GM23338 (cell line): ENCODE data around the gene SSBP2. TPM values are rescaled to one million over a fixed set of nuclear protein-coding genes. Genes with fewer than 3 reads are reported as not detected.

Experiments used
- ATAC-seq: fragments of 200-7000 bp; cut with Tn5 transposase; 3 replicates; pipeline ENCODE4 v1.9.1; 2020
- DNase-seq: peaks from one replicate; pipeline ENCODE4 v3.0.0-alpha.2; 2015; ENCODE audit warnings: low spot score
- H2AFZ ChIP-seq: fragments of 200-600 bp; sonication (generic); 2 replicates; pipeline ENCODE4 v1.8.0; 2016; ENCODE audit warnings: antibody characterized with exemption, mild to moderate bottlenecking, moderate library complexity
- H3F3A ChIP-seq: fragments of 200-600 bp; sonication (generic); replicated peaks from 2 replicates; pipeline ENCODE4 v1.8.0; 2017; ENCODE audit warnings: antibody characterized with exemption, mixed run types, low read depth
- H3K27ac ChIP-seq: fragments of 200-600 bp; sonication (generic); 2 replicates; pipeline ENCODE4 v1.6.1; 2016; ENCODE audit warnings: low read depth
- H3K27me3 ChIP-seq: fragments of 200-600 bp; sonication (generic); 2 replicates; pipeline ENCODE4 v1.8.0; 2016; ENCODE audit warnings: mild to moderate bottlenecking, mixed run types, moderate library complexity; ENCODE audit not compliant: insufficient read depth
- H3K36me3 ChIP-seq: fragments of 200-600 bp; sonication (generic); 2 replicates; pipeline ENCODE4 v1.8.0; 2016; ENCODE audit warnings: mild to moderate bottlenecking; ENCODE audit not compliant: insufficient read depth
- H3K4me1 ChIP-seq: fragments of 200-600 bp; sonication (generic); 2 replicates; pipeline ENCODE4 v1.8.0; 2016; ENCODE audit warnings: mild to moderate bottlenecking, moderate library complexity; ENCODE audit not compliant: insufficient read depth
- H3K4me2 ChIP-seq: fragments of 200-600 bp; sonication (generic); 2 replicates; pipeline ENCODE4 v1.7.1; 2017; ENCODE audit warnings: mixed run types
- H3K4me3 ChIP-seq: fragments of 200-600 bp; sonication (generic); 2 replicates; pipeline ENCODE4 v1.6.1; 2016; ENCODE audit warnings: mixed run types
- H3K79me2 ChIP-seq: fragments of 200-600 bp; sonication (generic); replicated peaks from 2 replicates; pipeline ENCODE4 v1.8.0; 2017; ENCODE audit warnings: mild to moderate bottlenecking; ENCODE audit not compliant: insufficient read depth
- H3K9me2 ChIP-seq: fragments of 200-600 bp; sonication (generic); 2 replicates; pipeline ENCODE4 v1.8.0; 2017; ENCODE audit not compliant: insufficient read depth
- H4K20me1 ChIP-seq: fragments of 200-600 bp; sonication (generic); replicated peaks from 2 replicates; pipeline ENCODE4 v1.8.0; 2017; ENCODE audit warnings: mild to moderate bottlenecking; ENCODE audit not compliant: insufficient read depth
- H3K27ac Mint-ChIP-seq: 2 replicates; pipeline ENCODE4 v1.8.0; 2020; ENCODE audit warnings: inconsistent platforms, mild to moderate bottlenecking, moderate library complexity, mixed read lengths
- H3K27me3 Mint-ChIP-seq: 3 replicates; pipeline ENCODE4 v1.8.0; 2022; ENCODE audit warnings: low read depth, mild to moderate bottlenecking, moderate library complexity, mixed read lengths, inconsistent platforms; ENCODE audit not compliant: insufficient read depth, poor library complexity
- H3K36me3 Mint-ChIP-seq: 3 replicates; pipeline ENCODE4 v1.8.0; 2021; ENCODE audit warnings: low read depth, mild to moderate bottlenecking, inconsistent platforms, moderate library complexity, mixed read lengths
- H3K4me1 Mint-ChIP-seq: 3 replicates; pipeline ENCODE4 v1.8.0; 2020; ENCODE audit warnings: mild to moderate bottlenecking, inconsistent platforms, mixed read lengths
- H3K4me3 Mint-ChIP-seq: 3 replicates; pipeline ENCODE4 v1.8.0; 2021; ENCODE audit warnings: moderate library complexity, mild to moderate bottlenecking, inconsistent platforms, mixed read lengths
- H3K9me3 Mint-ChIP-seq: 3 replicates; pipeline ENCODE4 v1.8.0; 2020; ENCODE audit warnings: moderate library complexity, mild to moderate bottlenecking, inconsistent platforms, mixed read lengths
- CREB1 ChIP-seq: fragments of 250-450 bp; sonication (Bioruptor Pico); IDR thresholded peaks from 2 replicates; pipeline ENCODE4 v1.5.0; 2020; ENCODE audit warnings: low read depth, mild to moderate bottlenecking, moderate library complexity
- ETS1 ChIP-seq: IDR thresholded peaks from 2 replicates; pipeline ENCODE4 v1.6.1; 2016; ENCODE audit warnings: antibody characterized with exemption
- EZH2 ChIP-seq: fragments of 200-600 bp; sonication (generic); IDR thresholded peaks from one replicate; pipeline ENCODE4 v1.8.0; 2017; ENCODE audit warnings: antibody characterized with exemption, mild to moderate bottlenecking, low read depth; ENCODE audit not compliant: unreplicated experiment
- EZH2phosphoT487 ChIP-seq: fragments of 200-600 bp; sonication (generic); IDR thresholded peaks from one replicate; pipeline ENCODE4 v1.8.1; 2018; ENCODE audit warnings: antibody characterized with exemption; ENCODE audit not compliant: unreplicated experiment
- JUNB ChIP-seq: IDR thresholded peaks from one replicate; pipeline ENCODE4 v1.6.1; 2016; ENCODE audit warnings: antibody characterized with exemption; ENCODE audit not compliant: unreplicated experiment
- NANOG ChIP-seq: IDR thresholded peaks from 2 replicates; pipeline ENCODE4 v1.6.1; 2016; ENCODE audit warnings: antibody characterized with exemption, borderline replicate concordance
- POLR2AphosphoS5 ChIP-seq: IDR thresholded peaks from 2 replicates; pipeline ENCODE4 v1.6.1; 2016; ENCODE audit warnings: antibody characterized with exemption, low read depth
- REST ChIP-seq: IDR thresholded peaks from one replicate; pipeline ENCODE4 v1.6.1; 2018; ENCODE audit warnings: antibody characterized with exemption; ENCODE audit not compliant: unreplicated experiment
- STAT1 ChIP-seq: IDR thresholded peaks from one replicate; pipeline ENCODE4 v1.6.1; 2016; ENCODE audit warnings: antibody characterized with exemption; ENCODE audit not compliant: unreplicated experiment
- ZNF114 ChIP-seq: fragments of 250-450 bp; sonication (Bioruptor Pico); IDR thresholded peaks from 2 replicates; pipeline ENCODE4 v1.5.0; 2020; ENCODE audit warnings: mild to moderate bottlenecking, moderate library complexity
- ZNF331 ChIP-seq: fragments of 250-450 bp; sonication (Bioruptor Pico); IDR thresholded peaks from 2 replicates; pipeline ENCODE4 v1.5.0; 2020; ENCODE audit warnings: low read depth, mild to moderate bottlenecking, moderate library complexity
- polyA plus RNA-seq: library from polyadenylated mRNA; unstranded; fragments of >200 nt; fragmentation: Nextera tagmentation; extraction: Ambion mirVana; gene quantifications from 2 replicates; pipeline ENCODE4 v1.2.1, GENCODE V29; 2016
- total RNA-seq: library from RNA; depleted of rRNA; stranded (reverse); fragments of >200 nt; shearing (Covaris generic); gene quantifications from 2 replicates; pipeline ENCODE4 v1.2.3, GENCODE V29; 2014
- TF ChIP-seq, protein P1 (sequence below), 2 experiments: fragments of 200-600 bp in 1 of 2; sonication (generic) in 1 of 2; conservative IDR thresholded peaks; 2 replicates each; pipeline versions ENCODE4 v1.5.1 to v1.6.1; 2016 to 2017; ENCODE audit warnings: antibody characterized with exemption in 2 of 2, low read depth in 2 of 2, mild to moderate bottlenecking in 2 of 2, moderate library complexity in 1 of 2
- TF ChIP-seq, protein P2 (sequence below): fragments of 250-450 bp; sonication (Bioruptor Pico); IDR thresholded peaks from 2 replicates; pipeline ENCODE4 v1.5.0; 2020; ENCODE audit warnings: mild to moderate bottlenecking, moderate library complexity

The SSBP2 gene
- total and polyA plus RNA-seq, 2 experiments from 2014 or later: 21.5 to 24.7 TPM

DNA sequence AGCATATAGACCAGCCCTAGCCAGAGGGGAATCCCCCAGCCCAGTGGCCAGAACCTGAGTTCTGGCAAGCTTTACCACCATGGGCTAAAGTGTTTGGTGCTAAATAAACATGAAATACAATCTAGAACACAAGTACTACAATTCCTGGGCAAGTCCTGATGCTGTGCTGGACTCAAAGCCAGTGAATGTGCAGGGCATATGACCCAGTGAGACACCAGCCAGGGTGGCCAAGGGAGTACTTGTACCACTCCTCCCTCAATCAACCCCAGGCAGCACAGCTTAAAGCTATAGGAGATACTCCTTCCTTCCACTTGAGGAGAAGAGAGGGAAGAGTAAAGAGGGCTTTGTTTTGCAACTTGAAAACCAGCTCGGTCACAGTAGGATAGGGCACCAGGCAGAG is 63.6 kb downstream of the SSBP2 start:
- Histone ChIP-seq H3F3A (no peaks in the 10 kb centered on the region), H2AFZ (no peak overlapping the region), H3K36me3 (no peaks in the 10 kb centered on the region), H3K4me2 (no peak overlapping the region), H3K27ac (no peak overlapping the region), H3K9me2 (no peaks in the 10 kb centered on the region; the same call in 1 of the 2 replicates), H3K4me1 (no peaks in the 10 kb centered on the region), H3K79me2 (no peaks in the 10 kb centered on the region), H4K20me1 (no peaks in the 10 kb centered on the region), H3K4me3 (no peak overlapping the region), H3K27me3 (no peaks in the 10 kb centered on the region)
- Mint-ChIP-seq H3K27me3 (peaks cover 7% of the 10 kb centered on the region), H3K4me1 (no peaks in the 10 kb centered on the region; the same call in 2 of the 3 replicates), H3K4me3 (no peak overlapping the region), H3K36me3 (no peaks in the 10 kb centered on the region; the same call in 2 of the 3 replicates), H3K9me3 (no peaks in the 10 kb centered on the region), H3K27ac (no peak overlapping the region)
- DNase-seq: no peak
- ATAC-seq: no peak
- TF ChIP-seq EZH2 (no peak), JUNB (no peak), ETS1 (no peak), CREB1 (CRISPR knock-in tag) (no peak), STAT1 (no peak), EZH2phosphoT487 (no peak), ZNF331 (no peak), POLR2AphosphoS5 (no peak), NANOG (no peak), REST (no peak), ZNF114 (CRISPR knock-in tag) (no peak)
- TF ChIP-seq, protein P1, sequence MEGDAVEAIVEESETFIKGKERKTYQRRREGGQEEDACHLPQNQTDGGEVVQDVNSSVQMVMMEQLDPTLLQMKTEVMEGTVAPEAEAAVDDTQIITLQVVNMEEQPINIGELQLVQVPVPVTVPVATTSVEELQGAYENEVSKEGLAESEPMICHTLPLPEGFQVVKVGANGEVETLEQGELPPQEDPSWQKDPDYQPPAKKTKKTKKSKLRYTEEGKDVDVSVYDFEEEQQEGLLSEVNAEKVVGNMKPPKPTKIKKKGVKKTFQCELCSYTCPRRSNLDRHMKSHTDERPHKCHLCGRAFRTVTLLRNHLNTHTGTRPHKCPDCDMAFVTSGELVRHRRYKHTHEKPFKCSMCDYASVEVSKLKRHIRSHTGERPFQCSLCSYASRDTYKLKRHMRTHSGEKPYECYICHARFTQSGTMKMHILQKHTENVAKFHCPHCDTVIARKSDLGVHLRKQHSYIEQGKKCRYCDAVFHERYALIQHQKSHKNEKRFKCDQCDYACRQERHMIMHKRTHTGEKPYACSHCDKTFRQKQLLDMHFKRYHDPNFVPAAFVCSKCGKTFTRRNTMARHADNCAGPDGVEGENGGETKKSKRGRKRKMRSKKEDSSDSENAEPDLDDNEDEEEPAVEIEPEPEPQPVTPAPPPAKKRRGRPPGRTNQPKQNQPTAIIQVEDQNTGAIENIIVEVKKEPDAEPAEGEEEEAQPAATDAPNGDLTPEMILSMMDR (conservative IDR thresholded peaks at IDR 0.05; ENCODE audit: low read depth in 2 of 2): no peak
- TF ChIP-seq, protein P2, sequence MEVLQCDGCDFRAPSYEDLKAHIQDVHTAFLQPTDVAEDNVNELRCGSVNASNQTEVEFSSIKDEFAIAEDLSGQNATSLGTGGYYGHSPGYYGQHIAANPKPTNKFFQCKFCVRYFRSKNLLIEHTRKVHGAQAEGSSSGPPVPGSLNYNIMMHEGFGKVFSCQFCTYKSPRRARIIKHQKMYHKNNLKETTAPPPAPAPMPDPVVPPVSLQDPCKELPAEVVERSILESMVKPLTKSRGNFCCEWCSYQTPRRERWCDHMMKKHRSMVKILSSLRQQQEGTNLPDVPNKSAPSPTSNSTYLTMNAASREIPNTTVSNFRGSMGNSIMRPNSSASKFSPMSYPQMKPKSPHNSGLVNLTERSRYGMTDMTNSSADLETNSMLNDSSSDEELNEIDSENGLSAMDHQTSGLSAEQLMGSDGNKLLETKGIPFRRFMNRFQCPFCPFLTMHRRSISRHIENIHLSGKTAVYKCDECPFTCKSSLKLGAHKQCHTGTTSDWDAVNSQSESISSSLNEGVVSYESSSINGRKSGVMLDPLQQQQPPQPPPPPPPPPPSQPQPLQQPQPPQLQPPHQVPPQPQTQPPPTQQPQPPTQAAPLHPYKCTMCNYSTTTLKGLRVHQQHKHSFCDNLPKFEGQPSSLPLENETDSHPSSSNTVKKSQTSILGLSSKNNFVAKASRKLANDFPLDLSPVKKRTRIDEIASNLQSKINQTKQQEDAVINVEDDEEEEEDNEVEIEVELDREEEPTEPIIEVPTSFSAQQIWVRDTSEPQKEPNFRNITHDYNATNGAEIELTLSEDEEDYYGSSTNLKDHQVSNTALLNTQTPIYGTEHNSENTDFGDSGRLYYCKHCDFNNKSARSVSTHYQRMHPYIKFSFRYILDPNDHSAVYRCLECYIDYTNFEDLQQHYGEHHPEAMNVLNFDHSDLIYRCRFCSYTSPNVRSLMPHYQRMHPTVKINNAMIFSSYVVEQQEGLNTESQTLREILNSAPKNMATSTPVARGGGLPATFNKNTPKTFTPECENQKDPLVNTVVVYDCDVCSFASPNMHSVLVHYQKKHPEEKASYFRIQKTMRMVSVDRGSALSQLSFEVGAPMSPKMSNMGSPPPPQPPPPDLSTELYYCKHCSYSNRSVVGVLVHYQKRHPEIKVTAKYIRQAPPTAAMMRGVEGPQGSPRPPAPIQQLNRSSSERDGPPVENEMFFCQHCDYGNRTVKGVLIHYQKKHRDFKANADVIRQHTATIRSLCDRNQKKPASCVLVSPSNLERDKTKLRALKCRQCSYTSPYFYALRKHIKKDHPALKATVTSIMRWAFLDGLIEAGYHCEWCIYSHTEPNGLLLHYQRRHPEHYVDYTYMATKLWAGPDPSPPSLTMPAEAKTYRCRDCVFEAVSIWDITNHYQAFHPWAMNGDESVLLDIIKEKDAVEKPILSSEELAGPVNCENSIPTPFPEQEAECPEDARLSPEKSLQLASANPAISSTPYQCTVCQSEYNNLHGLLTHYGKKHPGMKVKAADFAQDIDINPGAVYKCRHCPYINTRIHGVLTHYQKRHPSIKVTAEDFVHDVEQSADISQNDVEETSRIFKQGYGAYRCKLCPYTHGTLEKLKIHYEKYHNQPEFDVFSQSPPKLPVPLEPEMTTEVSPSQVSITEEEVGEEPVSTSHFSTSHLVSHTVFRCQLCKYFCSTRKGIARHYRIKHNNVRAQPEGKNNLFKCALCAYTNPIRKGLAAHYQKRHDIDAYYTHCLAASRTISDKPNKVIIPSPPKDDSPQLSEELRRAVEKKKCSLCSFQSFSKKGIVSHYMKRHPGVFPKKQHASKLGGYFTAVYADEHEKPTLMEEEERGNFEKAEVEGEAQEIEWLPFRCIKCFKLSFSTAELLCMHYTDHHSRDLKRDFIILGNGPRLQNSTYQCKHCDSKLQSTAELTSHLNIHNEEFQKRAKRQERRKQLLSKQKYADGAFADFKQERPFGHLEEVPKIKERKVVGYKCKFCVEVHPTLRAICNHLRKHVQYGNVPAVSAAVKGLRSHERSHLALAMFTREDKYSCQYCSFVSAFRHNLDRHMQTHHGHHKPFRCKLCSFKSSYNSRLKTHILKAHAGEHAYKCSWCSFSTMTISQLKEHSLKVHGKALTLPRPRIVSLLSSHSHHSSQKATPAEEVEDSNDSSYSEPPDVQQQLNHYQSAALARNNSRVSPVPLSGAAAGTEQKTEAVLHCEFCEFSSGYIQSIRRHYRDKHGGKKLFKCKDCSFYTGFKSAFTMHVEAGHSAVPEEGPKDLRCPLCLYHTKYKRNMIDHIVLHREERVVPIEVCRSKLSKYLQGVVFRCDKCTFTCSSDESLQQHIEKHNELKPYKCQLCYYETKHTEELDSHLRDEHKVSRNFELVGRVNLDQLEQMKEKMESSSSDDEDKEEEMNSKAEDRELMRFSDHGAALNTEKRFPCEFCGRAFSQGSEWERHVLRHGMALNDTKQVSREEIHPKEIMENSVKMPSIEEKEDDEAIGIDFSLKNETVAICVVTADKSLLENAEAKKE (CRISPR knock-in tag): no peak
